Measurements from ENCODE around the gene TACR2. TPM values are rescaled to one million over a fixed set of nuclear protein-coding genes. Genes with fewer than 3 reads are reported as not detected.

TACR2 gene
- polyA plus RNA-seq, 2 of the 4 experiments (the other 2 are of a cell fraction) = 0.09 to 0.16 TPM

DNA sequence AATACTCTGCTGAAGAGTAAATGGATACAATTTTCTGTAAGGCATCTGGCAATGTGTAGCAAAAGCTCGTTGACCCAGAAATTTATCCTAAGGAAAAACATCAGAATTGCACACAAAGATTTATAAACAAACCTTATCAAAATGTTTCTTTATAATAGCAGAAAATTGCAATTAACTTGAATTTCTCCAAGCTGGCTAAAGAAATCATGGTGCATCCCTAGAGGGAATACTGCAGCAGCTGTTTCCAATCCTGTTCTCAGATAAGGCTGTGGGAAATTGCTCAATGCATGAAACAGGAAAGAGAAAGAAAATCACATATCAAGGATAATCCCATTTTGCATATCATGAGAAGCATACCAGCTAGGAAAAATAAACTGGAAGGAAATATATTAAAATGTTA is 18.7 kb downstream of the TACR2 start:
- FAIRE-seq (peak; percentile 39), DNase-seq (ENCODE audit: low read depth in 1 of 2, low spot score in 1 of 2) (no peak), ATAC-seq (no peak)
- TF ChIP-seq CBX8 (IDR thresholded peaks at IDR 0.05) (no peak), SMC3 (IDR thresholded peaks at IDR 0.05) (no peak), TP53 (CRISPR knock-in tag; IDR thresholded peaks at IDR 0.05) (no peak), HOXA7 (CRISPR knock-in tag; IDR thresholded peaks at IDR 0.05) (no peak), RAD21 (conservative IDR thresholded peaks at IDR 0.05 in 1 of 2, IDR thresholded peaks at IDR 0.05 in 1 of 2) (no peak), EHMT2 (IDR thresholded peaks at IDR 0.05; ENCODE audit: low read depth) (no peak), CHD2 (IDR thresholded peaks at IDR 0.05; ENCODE audit: low read length, partially characterized antibody) (no peak), JUNB (IDR thresholded peaks at IDR 0.05) (no peak)
- TF ChIP-seq, protein P1, sequence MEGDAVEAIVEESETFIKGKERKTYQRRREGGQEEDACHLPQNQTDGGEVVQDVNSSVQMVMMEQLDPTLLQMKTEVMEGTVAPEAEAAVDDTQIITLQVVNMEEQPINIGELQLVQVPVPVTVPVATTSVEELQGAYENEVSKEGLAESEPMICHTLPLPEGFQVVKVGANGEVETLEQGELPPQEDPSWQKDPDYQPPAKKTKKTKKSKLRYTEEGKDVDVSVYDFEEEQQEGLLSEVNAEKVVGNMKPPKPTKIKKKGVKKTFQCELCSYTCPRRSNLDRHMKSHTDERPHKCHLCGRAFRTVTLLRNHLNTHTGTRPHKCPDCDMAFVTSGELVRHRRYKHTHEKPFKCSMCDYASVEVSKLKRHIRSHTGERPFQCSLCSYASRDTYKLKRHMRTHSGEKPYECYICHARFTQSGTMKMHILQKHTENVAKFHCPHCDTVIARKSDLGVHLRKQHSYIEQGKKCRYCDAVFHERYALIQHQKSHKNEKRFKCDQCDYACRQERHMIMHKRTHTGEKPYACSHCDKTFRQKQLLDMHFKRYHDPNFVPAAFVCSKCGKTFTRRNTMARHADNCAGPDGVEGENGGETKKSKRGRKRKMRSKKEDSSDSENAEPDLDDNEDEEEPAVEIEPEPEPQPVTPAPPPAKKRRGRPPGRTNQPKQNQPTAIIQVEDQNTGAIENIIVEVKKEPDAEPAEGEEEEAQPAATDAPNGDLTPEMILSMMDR (IDR thresholded peaks at IDR 0.05) = no peak
- Histone ChIP-seq H3K4me1 (no peaks in the 10 kb centered on the region), H3K4me3 (no peak overlapping the region), H3K4me2 (no peak overlapping the region), H3K9me3 (no peaks in the 10 kb centered on the region), H3K27ac (no peak overlapping the region)
- 89% methylated on average over 1 of the region's 1 CpG for WGBS (ENCODE audit: missing lambda C conversion rate)
- CTCF ChIA-PET = interaction anchor here (1.0 to 21.3 kb wide), 7 partner anchors 9 to 241 kb away, joined by 3 to 424 read pairs (median 5); partner anchors contain the start of gene HKDC1
- POLR2A ChIA-PET = no interaction called here

DNA sequence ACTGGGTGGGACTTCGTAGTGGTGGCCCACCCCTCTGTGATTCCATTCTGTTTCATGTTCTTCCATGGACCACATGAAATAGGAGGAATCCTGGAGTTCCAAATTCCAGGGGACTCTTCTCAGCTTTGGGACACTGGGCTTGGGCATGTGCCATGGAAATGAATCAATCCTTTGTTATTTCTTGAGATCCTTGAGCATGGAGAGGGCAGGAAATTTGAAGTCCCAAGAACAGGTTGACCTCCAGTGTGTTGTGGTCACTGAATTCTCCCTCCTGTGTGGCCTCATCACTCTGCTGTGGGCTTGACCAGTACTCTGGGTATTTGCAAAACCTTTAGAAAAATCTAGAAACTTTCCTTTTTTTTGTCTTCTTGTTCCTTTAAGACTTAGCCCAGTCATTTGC is 22.7 kb downstream of the TACR2 start:
- DNase-seq (ENCODE audit: low read depth in 1 of 2, low spot score in 1 of 2) = no peak
- ATAC-seq = no peak
- WGBS (ENCODE audit: missing lambda C conversion rate) = 38% methylated on average over 1 of the region's 1 CpG
- TF ChIP-seq, protein P2, sequence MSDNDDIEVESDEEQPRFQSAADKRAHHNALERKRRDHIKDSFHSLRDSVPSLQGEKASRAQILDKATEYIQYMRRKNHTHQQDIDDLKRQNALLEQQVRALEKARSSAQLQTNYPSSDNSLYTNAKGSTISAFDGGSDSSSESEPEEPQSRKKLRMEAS (IDR thresholded peaks at IDR 0.05) = no peak
- no peak for TF ChIP-seq POLR2A (IDR thresholded peaks at IDR 0.05; ENCODE audit: low read length)
- TF ChIP-seq EHMT2 (IDR thresholded peaks at IDR 0.05; ENCODE audit: low read depth) = no peak
- TF ChIP-seq PHF8 (IDR thresholded peaks at IDR 0.05; ENCODE audit: borderline replicate concordance, low read depth) = no peak
- TF ChIP-seq NR3C1 (IDR thresholded peaks at IDR 0.05) = no peak
- TF ChIP-seq CHD2 (IDR thresholded peaks at IDR 0.05; ENCODE audit: low read length, partially characterized antibody) = no peak
- no peak for TF ChIP-seq HEYL (CRISPR knock-in tag; IDR thresholded peaks at IDR 0.05)
- TF ChIP-seq JUN (IDR thresholded peaks at IDR 0.05) = no peak
- no peak for TF ChIP-seq TP53 (CRISPR knock-in tag; IDR thresholded peaks at IDR 0.05)
- no peak for TF ChIP-seq CBX2 (IDR thresholded peaks at IDR 0.05; ENCODE audit: borderline replicate concordance, low read depth)
- no peak for TF ChIP-seq ZFP36 (IDR thresholded peaks at IDR 0.05; ENCODE audit: borderline replicate concordance, partially characterized antibody)
- H3K4me1 ChIP-seq = peaks cover 21% of the 10 kb centered on the region
- H3K4me3 ChIP-seq = no peak overlapping the region
- no peak overlapping the region for H3K4me2 ChIP-seq
- ChIA-PET POLR2A (no interaction called here), CTCF (interaction anchor here (0.6 to 21.3 kb wide), 8 partner anchors 9 to 909 kb away, joined by 3 to 424 read pairs (median 10); no protein-coding TSS in a partner anchor)
- H3K9me3 ChIP-seq = no peaks in the 10 kb centered on the region
- no peak for FAIRE-seq
- H3K27ac ChIP-seq = no peak overlapping the region

DNA sequence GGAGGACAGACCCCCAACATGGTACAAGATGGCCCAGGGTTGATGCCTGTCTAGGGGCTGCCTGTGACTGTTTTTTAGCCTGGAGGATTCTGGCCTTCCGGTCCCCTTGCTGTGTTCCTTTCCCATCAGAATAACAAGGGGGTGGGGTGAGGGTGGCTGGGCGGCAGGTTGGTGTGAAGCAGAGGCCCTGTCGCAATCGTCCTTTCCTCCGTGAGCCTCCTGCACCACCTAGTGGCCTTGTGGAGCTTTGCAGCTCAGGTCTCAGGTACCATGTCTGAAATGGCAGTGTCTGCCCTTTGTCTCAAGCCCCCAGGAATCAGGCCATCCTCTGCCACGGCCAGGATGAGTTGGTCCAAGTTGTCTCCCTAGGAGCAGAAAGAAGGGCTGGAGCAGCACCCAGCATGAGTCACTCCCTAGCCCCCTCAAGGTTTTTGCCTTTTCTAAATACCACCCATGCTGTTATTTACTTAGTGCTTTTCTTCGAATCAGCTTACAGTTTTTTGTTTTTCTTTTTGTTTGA is 24.2 kb downstream of the TACR2 start:
- peak; percentile 86 to 94 for ATAC-seq
- peak overlapping the region; percentile 48 to 72; a peak in 4 of 6 replicates for H3K27ac ChIP-seq
- peak; percentile 65 for FAIRE-seq
- H3K9me3 ChIP-seq = no peaks in the 10 kb centered on the region
- no peak overlapping the region for H3K4me3 ChIP-seq
- H3K4me2 ChIP-seq = peak overlapping the region; percentile 29; the same call in 2 of the 3 replicates
- POLR2A ChIA-PET = interaction anchor here (0.6 to 1.3 kb wide), 3 partner anchors 83 to 213 kb away, joined by 3 to 7 read pairs (median 4); partner anchors contain the start of gene SUPV3L1
- WGBS (ENCODE audit: missing lambda C conversion rate) = 6% methylated on average over 3 of the region's 7 CpGs
- H3K4me1 ChIP-seq = peaks cover 21% of the 10 kb centered on the region
- peak; percentile 85 to 87 for DNase-seq (ENCODE audit: low read depth in 1 of 2, low spot score in 1 of 2)
- CTCF ChIA-PET = interaction anchor here (0.6 to 21.3 kb wide), 39 partner anchors 9 to 403 kb away, joined by 3 to 424 read pairs (median 4); no protein-coding TSS in a partner anchor
- TF ChIP-seq FOSL2 (IDR thresholded peaks at IDR 0.05) (no peak), FOSL2 (CRISPR knock-in tag; IDR thresholded peaks at IDR 0.05) (peak; percentile 2; the same call in 1 of the 2 replicates), HOXA7 (CRISPR knock-in tag; IDR thresholded peaks at IDR 0.05) (no peak), TP53 (CRISPR knock-in tag; IDR thresholded peaks at IDR 0.05) (no peak), RAD21 (conservative IDR thresholded peaks at IDR 0.05 in 1 of 2, IDR thresholded peaks at IDR 0.05 in 1 of 2) (peak; percentile 99), PHF8 (IDR thresholded peaks at IDR 0.05; ENCODE audit: borderline replicate concordance, low read depth) (no peak), CEBPB (IDR thresholded peaks at IDR 0.05) (peak; percentile 87 to 98), SMC3 (IDR thresholded peaks at IDR 0.05) (peak; percentile 97), MAZ (IDR thresholded peaks at IDR 0.05; ENCODE audit: borderline replicate concordance, low read depth, low read length) (0 out of 2 replicates have a peak, but pooled peaks have one; percentile 31), RFX5 (IDR thresholded peaks at IDR 0.05) (no peak)
- TF ChIP-seq, protein P3, sequence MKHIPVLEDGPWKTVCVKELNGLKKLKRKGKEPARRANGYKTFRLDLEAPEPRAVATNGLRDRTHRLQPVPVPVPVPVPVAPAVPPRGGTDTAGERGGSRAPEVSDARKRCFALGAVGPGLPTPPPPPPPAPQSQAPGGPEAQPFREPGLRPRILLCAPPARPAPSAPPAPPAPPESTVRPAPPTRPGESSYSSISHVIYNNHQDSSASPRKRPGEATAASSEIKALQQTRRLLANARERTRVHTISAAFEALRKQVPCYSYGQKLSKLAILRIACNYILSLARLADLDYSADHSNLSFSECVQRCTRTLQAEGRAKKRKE (CRISPR knock-in tag; IDR thresholded peaks at IDR 0.05; ENCODE audit: low read depth) = no peak
- TF ChIP-seq, protein P4, sequence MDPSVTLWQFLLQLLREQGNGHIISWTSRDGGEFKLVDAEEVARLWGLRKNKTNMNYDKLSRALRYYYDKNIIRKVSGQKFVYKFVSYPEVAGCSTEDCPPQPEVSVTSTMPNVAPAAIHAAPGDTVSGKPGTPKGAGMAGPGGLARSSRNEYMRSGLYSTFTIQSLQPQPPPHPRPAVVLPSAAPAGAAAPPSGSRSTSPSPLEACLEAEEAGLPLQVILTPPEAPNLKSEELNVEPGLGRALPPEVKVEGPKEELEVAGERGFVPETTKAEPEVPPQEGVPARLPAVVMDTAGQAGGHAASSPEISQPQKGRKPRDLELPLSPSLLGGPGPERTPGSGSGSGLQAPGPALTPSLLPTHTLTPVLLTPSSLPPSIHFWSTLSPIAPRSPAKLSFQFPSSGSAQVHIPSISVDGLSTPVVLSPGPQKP (IDR thresholded peaks at IDR 0.05; ENCODE audit: low read depth, low read length) = no peak
- TF ChIP-seq, protein P5, sequence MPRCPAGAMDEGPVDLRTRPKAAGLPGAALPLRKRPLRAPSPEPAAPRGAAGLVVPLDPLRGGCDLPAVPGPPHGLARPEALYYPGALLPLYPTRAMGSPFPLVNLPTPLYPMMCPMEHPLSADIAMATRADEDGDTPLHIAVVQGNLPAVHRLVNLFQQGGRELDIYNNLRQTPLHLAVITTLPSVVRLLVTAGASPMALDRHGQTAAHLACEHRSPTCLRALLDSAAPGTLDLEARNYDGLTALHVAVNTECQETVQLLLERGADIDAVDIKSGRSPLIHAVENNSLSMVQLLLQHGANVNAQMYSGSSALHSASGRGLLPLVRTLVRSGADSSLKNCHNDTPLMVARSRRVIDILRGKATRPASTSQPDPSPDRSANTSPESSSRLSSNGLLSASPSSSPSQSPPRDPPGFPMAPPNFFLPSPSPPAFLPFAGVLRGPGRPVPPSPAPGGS (IDR thresholded peaks at IDR 0.05) = no peak
- TF ChIP-seq, protein P1 (IDR thresholded peaks at IDR 0.05) = peak; percentile 94
